K562 (cell line): Measurements from ENCODE around the gene MAPK8IP1. TPM values are rescaled to one million over a fixed set of nuclear protein-coding genes. Genes with fewer than 3 reads are reported as not detected.

Experiments used
- ATAC-seq: fragments of 200-7000 bp; cut with Tn5 transposase; 3 replicates; pipeline ENCODE4 v1.9.1; 2020; ENCODE audit warnings: moderate library complexity
- BruUV-seq: library from RNA; stranded (reverse); fragments of 400-500 nt; replicated peaks from 2 replicates; lab custom pipeline; 2021; lab: Mats Ljungman, UMichigan
- CTCF ChIA-PET: fragments of 300-600 bp; formaldehyde crosslinking; extraction: SDS; loops from one replicate; lab custom pipeline; 2021; ENCODE audit warnings: low intra/inter-chr PET ratio; lab: Yijun Ruan, JAX
- POLR2A ChIA-PET: fragments of 300-600, 350-650 bp; sonication (Branson Sonifier 250); formaldehyde crosslinking; extraction: SDS; loops from one replicate; lab custom pipeline; 2021; ENCODE audit warnings: antibody characterized with exemption, inconsistent platforms; lab: Yijun Ruan, JAX
- DNase-seq, 4 experiments: peaks; one replicate each; pipeline versions ENCODE4 v3.0.0 to v3.0.0-alpha.2; 2011 to 2018; ENCODE audit warnings: low spot score in 3 of 4, mixed read lengths in 3 of 4; ENCODE audit errors: extremely low read depth in 1 of 4
- FAIRE-seq: peaks from 2 replicates; lab custom pipeline; 2011; peaks lifted over from hg19 to GRCh38; lab: Jason Lieb, UNC
- H2AFZ ChIP-seq: 2 replicates; pipeline ENCODE4 v1.6.0; 2011; ENCODE audit warnings: low read depth, low read length, control low read depth, inconsistent platforms
- H3K27ac ChIP-seq: fragments of 200-600 bp; 3 replicates; pipeline ENCODE4 v1.8.0; 2011; ENCODE audit warnings: low read depth, mild to moderate bottlenecking, control low read depth, inconsistent platforms, low read length, moderate library complexity, mixed read lengths; ENCODE audit errors: extremely low read depth
- H3K27me3 ChIP-seq, 2 experiments: fragments of 300-600 bp in 1 of 2; 2 replicates in 1 of 2; 3 replicates in 1 of 2; pipeline versions ENCODE4 v1.6.0 to v1.8.0; 2011; ENCODE audit warnings: inconsistent platforms in 2 of 2, low read length in 2 of 2, mild to moderate bottlenecking in 1 of 2, mixed read lengths in 1 of 2, moderate library complexity in 1 of 2; ENCODE audit not compliant: control insufficient read depth in 2 of 2, insufficient read depth in 2 of 2
- H3K36me3 ChIP-seq: fragments of 300-600 bp; 3 replicates; pipeline ENCODE4 v1.8.0; 2011; ENCODE audit warnings: mild to moderate bottlenecking, low read length, inconsistent platforms; ENCODE audit not compliant: control insufficient read depth, insufficient read depth
- H3K4me1 ChIP-seq, 2 experiments: fragments of 200-600 bp in 1 of 2; replicated peaks in 1 of 2; 2 replicates in 1 of 2; 3 replicates in 1 of 2; pipeline versions ENCODE4 v1.5.1 to v1.8.0; 2011; ENCODE audit warnings: inconsistent platforms in 2 of 2, low read length in 2 of 2, mild to moderate bottlenecking in 1 of 2, mixed read lengths in 1 of 2, moderate library complexity in 1 of 2; ENCODE audit not compliant: control insufficient read depth in 2 of 2, insufficient read depth in 2 of 2
- H3K4me2 ChIP-seq: 2 replicates; pipeline ENCODE4 v1.6.1; 2011; ENCODE audit warnings: low read length, control low read depth, inconsistent platforms, mixed read lengths; ENCODE audit not compliant: insufficient read depth
- H3K4me3 ChIP-seq: fragments of 200-600 bp; sonication (generic), shearing (Covaris generic); 2 replicates; pipeline ENCODE4 v1.5.1; 2016; ENCODE audit warnings: control low read depth, inconsistent platforms
- H3K79me2 ChIP-seq: fragments of 200-600 bp; 3 replicates; pipeline ENCODE4 v1.8.0; 2011; ENCODE audit warnings: low read length, inconsistent platforms; ENCODE audit not compliant: control insufficient read depth, insufficient read depth
- H3K9ac ChIP-seq, 2 experiments: 2 replicates each; pipeline versions ENCODE4 v1.6.0 to v1.6.1; 2011; ENCODE audit warnings: low read depth in 2 of 2, low read length in 2 of 2, control low read depth in 1 of 2, inconsistent platforms in 1 of 2, mild to moderate bottlenecking in 1 of 2, mixed read lengths in 1 of 2; ENCODE audit not compliant: insufficient read depth in 1 of 2
- H3K9me1 ChIP-seq: one replicate; pipeline ENCODE4 v1.6.0; 2011; ENCODE audit warnings: inconsistent platforms, mild to moderate bottlenecking, low read length, moderate library complexity; ENCODE audit not compliant: control insufficient read depth, insufficient read depth
- H3K9me3 ChIP-seq: replicated peaks from 2 replicates; pipeline ENCODE4 v1.5.1; 2011; ENCODE audit warnings: low read depth, low read length, inconsistent platforms; ENCODE audit not compliant: control insufficient read depth, insufficient read depth
- H4K20me1 ChIP-seq: replicated peaks from 2 replicates; pipeline ENCODE4 v1.6.1; 2011; ENCODE audit warnings: low read length, inconsistent platforms, mixed read lengths; ENCODE audit not compliant: control insufficient read depth, insufficient read depth
- ELF4 ChIP-seq: fragments of 450-650 bp; formaldehyde crosslinking; IDR thresholded peaks from 2 replicates; pipeline ENCODE4 v1.4.0; 2022; ENCODE audit warnings: missing genetic modification characterization
- NRF1 ChIP-seq, 2 experiments: fragments of 450-650 bp; IDR thresholded peaks in 1 of 2; conservative IDR thresholded peaks in 1 of 2; 2 replicates each; pipeline ENCODE4 v1.6.1; 2014; ENCODE audit warnings: mild to moderate bottlenecking in 2 of 2
- POLR2G ChIP-seq: fragments of 200-400 bp; formaldehyde crosslinking; IDR thresholded peaks from 2 replicates; pipeline ENCODE4 v1.6.1; 2017; ENCODE audit warnings: low read depth, mild to moderate bottlenecking, antibody characterized with exemption, low read length, moderate library complexity
- ZBTB12 ChIP-seq: fragments of 250-450 bp; sonication (Bioruptor Pico); IDR thresholded peaks from 2 replicates; pipeline ENCODE4 v1.4.0; 2020
- WGBS: fragments of 100-300 bp; shearing (Covaris generic); methylation state at CpG from one replicate; pipeline ENCODE4 v1.1.6; 2016; ENCODE audit warnings: low coverage, mixed read lengths; ENCODE audit not compliant: insufficient coverage; ENCODE audit errors: missing lambda C conversion rate; 5-methylcytosine and 5-hydroxymethylcytosine counted together
- in situ Hi-C: fragments of 300-500 bp; cut with MboI; formaldehyde crosslinking; loops from 4 replicates; pipeline ENCODE4 v1.15.0; 2018; ENCODE audit warnings: inconsistent platforms, mixed read lengths
- intact Hi-C: fragments of 100-400 bp; cut with micrococcal nuclease; formaldehyde crosslinking; loops from 2 replicates; pipeline ENCODE4 v1.14.2; 2022
- polyA plus RNA-seq, 8 experiments: library from polyadenylated mRNA; depleted of rRNA in 4 of 8; stranded (reverse) in 5 of 8; unstranded in 3 of 8; fragments of >200 nt; fragmentation: Nextera tagmentation in 2 of 8; fragmentation: Illumina TruSeq in 1 of 8; extraction: Ambion mirVana in 2 of 8; extraction: Trizol in 1 of 8; gene quantifications; 2 replicates each; pipeline versions ENCODE4 v1.2.1 to v1.2.3, GENCODE V29; 2011 to 2014; ENCODE audit warnings: inconsistent platforms in 1 of 8, missing spikeins in 1 of 8
- total RNA-seq, 7 experiments: library from RNA; depleted of rRNA in 6 of 7; stranded (reverse); fragments of >200 nt in 6 of 7; fragmentation: Illumina TruSeq in 2 of 7; extraction: Trizol in 2 of 7; gene quantifications; 2 replicates each; pipeline versions ENCODE4 v1.2.1 to v1.2.3, GENCODE V29; 2011 to 2021; ENCODE audit warnings: low replicate concordance in 1 of 7
- TF ChIP-seq, protein P1 (sequence below): fragments of 250-450 bp; sonication (Bioruptor Pico); IDR thresholded peaks from 2 replicates; pipeline ENCODE4 v1.5.0; 2022; ENCODE audit warnings: mild to moderate bottlenecking
- TF ChIP-seq, protein P2 (sequence below): fragments of 450-650 bp; formaldehyde crosslinking; IDR thresholded peaks from 2 replicates; pipeline ENCODE4 v1.4.0; 2020; ENCODE audit warnings: mild to moderate bottlenecking, mixed read lengths

Gene MAPK8IP1
- total and polyA plus RNA-seq, 9 of the 15 experiments (the other 6 are each of a cell fraction or from before 2014, with no cell fraction given): 0.13 to 6.9 (median 2.5) TPM

- TF ChIP-seq, protein P1, sequence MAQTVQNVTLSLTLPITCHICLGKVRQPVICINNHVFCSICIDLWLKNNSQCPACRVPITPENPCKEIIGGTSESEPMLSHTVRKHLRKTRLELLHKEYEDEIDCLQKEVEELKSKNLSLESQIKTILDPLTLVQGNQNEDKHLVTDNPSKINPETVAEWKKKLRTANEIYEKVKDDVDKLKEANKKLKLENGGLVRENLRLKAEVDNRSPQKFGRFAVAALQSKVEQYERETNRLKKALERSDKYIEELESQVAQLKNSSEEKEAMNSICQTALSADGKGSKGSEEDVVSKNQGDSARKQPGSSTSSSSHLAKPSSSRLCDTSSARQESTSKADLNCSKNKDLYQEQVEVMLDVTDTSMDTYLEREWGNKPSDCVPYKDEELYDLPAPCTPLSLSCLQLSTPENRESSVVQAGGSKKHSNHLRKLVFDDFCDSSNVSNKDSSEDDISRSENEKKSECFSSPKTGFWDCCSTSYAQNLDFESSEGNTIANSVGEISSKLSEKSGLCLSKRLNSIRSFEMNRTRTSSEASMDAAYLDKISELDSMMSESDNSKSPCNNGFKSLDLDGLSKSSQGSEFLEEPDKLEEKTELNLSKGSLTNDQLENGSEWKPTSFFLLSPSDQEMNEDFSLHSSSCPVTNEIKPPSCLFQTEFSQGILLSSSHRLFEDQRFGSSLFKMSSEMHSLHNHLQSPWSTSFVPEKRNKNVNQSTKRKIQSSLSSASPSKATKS (CRISPR knock-in tag): no peak
- TF ChIP-seq NRF1 (conservative IDR thresholded peaks at IDR 0.05 in 1 of 2, IDR thresholded peaks at IDR 0.05 in 1 of 2) (no peak), ELF4 (CRISPR knock-in tag) (no peak)
These were observed 21.4 kb upstream of the MAPK8IP1 start (continued) for GRCh38 chr11:45864041-45864440.

DNA sequence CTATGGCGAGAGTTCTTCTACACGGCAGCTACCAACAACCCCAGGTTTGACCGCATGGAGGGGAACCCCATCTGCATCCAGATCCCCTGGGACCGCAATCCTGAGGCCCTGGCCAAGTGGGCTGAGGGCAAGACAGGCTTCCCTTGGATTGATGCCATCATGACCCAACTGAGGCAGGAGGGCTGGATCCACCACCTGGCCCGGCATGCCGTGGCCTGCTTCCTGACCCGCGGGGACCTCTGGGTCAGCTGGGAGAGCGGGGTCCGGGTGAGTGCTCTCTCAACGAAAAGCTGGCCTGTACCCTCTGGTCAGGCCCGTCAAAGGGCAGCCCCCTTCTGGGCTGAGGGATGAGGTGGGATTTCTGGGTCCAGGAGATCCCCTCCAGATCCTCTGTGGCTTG lies 15.9 kb upstream of the MAPK8IP1 start:
- Histone ChIP-seq H3K4me2 (no peak overlapping the region), H3K4me3 (no peak overlapping the region), H3K36me3 (peaks cover 76% of the 10 kb centered on the region), H3K79me2 (no peaks in the 10 kb centered on the region), H3K9ac (no peak overlapping the region), H2AFZ (no peak overlapping the region), H3K9me3 (no peaks in the 10 kb centered on the region), H3K4me1 (no peaks in the 10 kb centered on the region), H3K27ac (no peak overlapping the region), H3K9me1 (no peaks in the 10 kb centered on the region), H3K27me3 (no peaks in the 10 kb centered on the region), H4K20me1 (peaks cover 5% of the 10 kb centered on the region; the same call in 1 of the 2 replicates)
- intact Hi-C loops (no loop called here), in situ Hi-C loops (no loop called here)
- ChIA-PET CTCF (no interaction called here), POLR2A (interaction anchor here (0.8 kb wide), 1 partner anchor 153 kb away, joined by 3 read pairs; no protein-coding TSS in a partner anchor)
- TF ChIP-seq, protein P2, sequence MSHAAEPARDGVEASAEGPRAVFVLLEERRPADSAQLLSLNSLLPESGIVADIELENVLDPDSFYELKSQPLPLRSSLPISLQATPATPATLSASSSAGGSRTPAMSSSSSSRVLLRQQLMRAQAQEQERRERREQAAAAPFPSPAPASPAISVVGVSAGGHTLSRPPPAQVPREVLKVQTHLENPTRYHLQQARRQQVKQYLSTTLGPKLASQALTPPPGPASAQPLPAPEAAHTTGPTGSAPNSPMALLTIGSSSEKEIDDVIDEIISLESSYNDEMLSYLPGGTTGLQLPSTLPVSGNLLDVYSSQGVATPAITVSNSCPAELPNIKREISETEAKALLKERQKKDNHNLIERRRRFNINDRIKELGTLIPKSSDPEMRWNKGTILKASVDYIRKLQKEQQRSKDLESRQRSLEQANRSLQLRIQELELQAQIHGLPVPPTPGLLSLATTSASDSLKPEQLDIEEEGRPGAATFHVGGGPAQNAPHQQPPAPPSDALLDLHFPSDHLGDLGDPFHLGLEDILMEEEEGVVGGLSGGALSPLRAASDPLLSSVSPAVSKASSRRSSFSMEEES (CRISPR knock-in tag): no peak
- TF ChIP-seq POLR2G: 0 out of 2 replicates have a peak, but pooled peaks have one; percentile 19
- no peak for TF ChIP-seq ZBTB12 (CRISPR knock-in tag)
- FAIRE-seq (no peak), DNase-seq (no peak), ATAC-seq (no peak)
- BruUV-seq: no TSS peak
- 97% methylated on average over 12 of the region's 12 CpGs for WGBS
